ENCODE measurements around the gene GRAMD2B.
"Not testable (repeated sequence)": the region's sequence is repeated elsewhere in the genome, so short reads cannot be mapped to it uniquely, and the experiment has no call there.

GRAMD2B gene

GRCh38 chr5:126395605-126396004 is 27.6 kb upstream of the GRAMD2B start:
- TF ChIP-seq GATA1 (IDR thresholded peaks at IDR 0.05; ENCODE audit: low read depth, low read length) (no peak), POLR2A (IDR thresholded peaks at IDR 0.05; ENCODE audit: low read length) (no peak)
- DNase-seq: no peak

- not testable (repeated sequence) for DNase-seq
These were observed 26.5 kb upstream of the GRAMD2B start for GRCh38 chr5:126396721-126397120.

GRCh38 chr5:126398791-126399190 is 24.4 kb upstream of the GRAMD2B start:
- no peak for DNase-seq
- TF ChIP-seq POLR2A (IDR thresholded peaks at IDR 0.05; ENCODE audit: low read length): no peak
- TF ChIP-seq GATA1 (IDR thresholded peaks at IDR 0.05; ENCODE audit: low read depth, low read length): no peak

GRCh38 chr5:126400621-126401251 is 22.5 kb upstream of the GRAMD2B start:
- DNase-seq: no peak
- TF ChIP-seq POLR2A (IDR thresholded peaks at IDR 0.05; ENCODE audit: low read length): no peak
- TF ChIP-seq GATA1 (IDR thresholded peaks at IDR 0.05; ENCODE audit: low read depth, low read length): no peak

GRCh38 chr5:126402621-126403555 is 20.3 kb upstream of the GRAMD2B start:
- no peak for DNase-seq
- no peak for TF ChIP-seq GATA1 (IDR thresholded peaks at IDR 0.05; ENCODE audit: low read depth, low read length)
- no peak for TF ChIP-seq POLR2A (IDR thresholded peaks at IDR 0.05; ENCODE audit: low read length)

GRCh38 chr5:126403876-126404275 is 19.3 kb upstream of the GRAMD2B start:
- TF ChIP-seq GATA1 (IDR thresholded peaks at IDR 0.05; ENCODE audit: low read depth, low read length) (no peak), POLR2A (IDR thresholded peaks at IDR 0.05; ENCODE audit: low read length) (no peak)
- DNase-seq: no peak

GRCh38 chr5:126410623-126411022 is 12.6 kb upstream of the GRAMD2B start:
- TF ChIP-seq POLR2A (IDR thresholded peaks at IDR 0.05; ENCODE audit: low read length) (no peak), GATA1 (IDR thresholded peaks at IDR 0.05; ENCODE audit: low read depth, low read length) (no peak)
- no peak for DNase-seq

- DNase-seq: no peak
- no peak for TF ChIP-seq GATA1 (IDR thresholded peaks at IDR 0.05; ENCODE audit: low read depth, low read length)
- no peak for TF ChIP-seq POLR2A (IDR thresholded peaks at IDR 0.05; ENCODE audit: low read length)
These were observed 9.4 kb upstream of the GRAMD2B start for GRCh38 chr5:126413856-126414255.

GRCh38 chr5:126414874-126415502 is 8.2 kb upstream of the GRAMD2B start:
- DNase-seq: no peak
- TF ChIP-seq GATA1 (IDR thresholded peaks at IDR 0.05; ENCODE audit: low read depth, low read length): no peak
- no peak for TF ChIP-seq POLR2A (IDR thresholded peaks at IDR 0.05; ENCODE audit: low read length)

- DNase-seq: no peak
- TF ChIP-seq POLR2A (IDR thresholded peaks at IDR 0.05; ENCODE audit: low read length): no peak
- TF ChIP-seq GATA1 (IDR thresholded peaks at IDR 0.05; ENCODE audit: low read depth, low read length): no peak
These were observed 7.4 kb upstream of the GRAMD2B start for GRCh38 chr5:126415789-126416188.

- no peak for DNase-seq
- no peak for TF ChIP-seq GATA1 (IDR thresholded peaks at IDR 0.05; ENCODE audit: low read depth, low read length)
- no peak for TF ChIP-seq POLR2A (IDR thresholded peaks at IDR 0.05; ENCODE audit: low read length)
These were observed 6.8 kb upstream of the GRAMD2B start for GRCh38 chr5:126416266-126416925.

GRCh38 chr5:126417178-126417577 is 6.0 kb upstream of the GRAMD2B start:
- no peak for DNase-seq
- TF ChIP-seq GATA1 (IDR thresholded peaks at IDR 0.05; ENCODE audit: low read depth, low read length) (no peak), POLR2A (IDR thresholded peaks at IDR 0.05; ENCODE audit: low read length) (no peak)

GRCh38 chr5:126419102-126419501 is 4.1 kb upstream of the GRAMD2B start:
- TF ChIP-seq POLR2A (IDR thresholded peaks at IDR 0.05; ENCODE audit: low read length) (no peak), GATA1 (IDR thresholded peaks at IDR 0.05; ENCODE audit: low read depth, low read length) (no peak)
- DNase-seq: no peak

- no peak for DNase-seq
- TF ChIP-seq GATA1 (IDR thresholded peaks at IDR 0.05; ENCODE audit: low read depth, low read length) (no peak), POLR2A (IDR thresholded peaks at IDR 0.05; ENCODE audit: low read length) (no peak)
These were observed 5.2 kb downstream of the GRAMD2B start for GRCh38 chr5:126428421-126428820.
